Chondrocyte (in vitro differentiated cells): ENCODE measurements around the gene LRRC31. TPM values are rescaled to one million over a fixed set of nuclear protein-coding genes. Genes with fewer than 3 reads are reported as not detected.

ENCODE experiments used
- DNase-seq: peaks from one replicate; pipeline ENCODE4 v3.0.0; 2021; ENCODE audit warnings: mixed read lengths, low spot score
- H3K27ac Mint-ChIP-seq: one replicate; pipeline ENCODE4 v1.8.0; 2021; ENCODE audit warnings: mild to moderate bottlenecking, moderate library complexity, mixed read lengths; ENCODE audit not compliant: unreplicated experiment
- H3K27me3 Mint-ChIP-seq: 2 replicates; pipeline ENCODE4 v1.8.0; 2021; ENCODE audit warnings: low read depth, mixed read lengths
- H3K36me3 Mint-ChIP-seq: 2 replicates; pipeline ENCODE4 v1.8.0; 2021; ENCODE audit warnings: low read depth, mixed read lengths
- H3K4me1 Mint-ChIP-seq: 2 replicates; pipeline ENCODE4 v1.8.0; 2021; ENCODE audit warnings: low read depth, mild to moderate bottlenecking, mixed read lengths
- H3K4me3 Mint-ChIP-seq: one replicate; pipeline ENCODE4 v1.8.0; 2021; ENCODE audit warnings: mild to moderate bottlenecking, moderate library complexity, mixed read lengths; ENCODE audit not compliant: unreplicated experiment
- H3K9me3 Mint-ChIP-seq: 2 replicates; pipeline ENCODE4 v1.8.0; 2021; ENCODE audit warnings: low read depth, mixed read lengths
- total RNA-seq: library from RNA; stranded (reverse); gene quantifications from 3 replicates; pipeline ENCODE4 v1.2.1, GENCODE V29; 2021
- TF ChIP-seq, protein P1 (sequence below): fragments of 200-600 bp; sonication (generic); IDR thresholded peaks from 2 replicates; pipeline ENCODE4 v1.5.0; 2021; ENCODE audit warnings: antibody characterized with exemption, mild to moderate bottlenecking, moderate library complexity

Gene LRRC31
- total RNA-seq, 1 donor from 2014 or later = not detected

- Mint-ChIP-seq H3K4me3 (no peak overlapping the region), H3K4me1 (peaks cover 5% of the 10 kb centered on the region), H3K27me3 (no peaks in the 10 kb centered on the region), H3K9me3 (no peaks in the 10 kb centered on the region), H3K27ac (no peak overlapping the region), H3K36me3 (no peaks in the 10 kb centered on the region)
- TF ChIP-seq, protein P1, sequence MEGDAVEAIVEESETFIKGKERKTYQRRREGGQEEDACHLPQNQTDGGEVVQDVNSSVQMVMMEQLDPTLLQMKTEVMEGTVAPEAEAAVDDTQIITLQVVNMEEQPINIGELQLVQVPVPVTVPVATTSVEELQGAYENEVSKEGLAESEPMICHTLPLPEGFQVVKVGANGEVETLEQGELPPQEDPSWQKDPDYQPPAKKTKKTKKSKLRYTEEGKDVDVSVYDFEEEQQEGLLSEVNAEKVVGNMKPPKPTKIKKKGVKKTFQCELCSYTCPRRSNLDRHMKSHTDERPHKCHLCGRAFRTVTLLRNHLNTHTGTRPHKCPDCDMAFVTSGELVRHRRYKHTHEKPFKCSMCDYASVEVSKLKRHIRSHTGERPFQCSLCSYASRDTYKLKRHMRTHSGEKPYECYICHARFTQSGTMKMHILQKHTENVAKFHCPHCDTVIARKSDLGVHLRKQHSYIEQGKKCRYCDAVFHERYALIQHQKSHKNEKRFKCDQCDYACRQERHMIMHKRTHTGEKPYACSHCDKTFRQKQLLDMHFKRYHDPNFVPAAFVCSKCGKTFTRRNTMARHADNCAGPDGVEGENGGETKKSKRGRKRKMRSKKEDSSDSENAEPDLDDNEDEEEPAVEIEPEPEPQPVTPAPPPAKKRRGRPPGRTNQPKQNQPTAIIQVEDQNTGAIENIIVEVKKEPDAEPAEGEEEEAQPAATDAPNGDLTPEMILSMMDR = no peak
- no peak for DNase-seq
These were observed 9.3 kb upstream of the LRRC31 start for GRCh38 chr3:169879013-169879557.

DNA sequence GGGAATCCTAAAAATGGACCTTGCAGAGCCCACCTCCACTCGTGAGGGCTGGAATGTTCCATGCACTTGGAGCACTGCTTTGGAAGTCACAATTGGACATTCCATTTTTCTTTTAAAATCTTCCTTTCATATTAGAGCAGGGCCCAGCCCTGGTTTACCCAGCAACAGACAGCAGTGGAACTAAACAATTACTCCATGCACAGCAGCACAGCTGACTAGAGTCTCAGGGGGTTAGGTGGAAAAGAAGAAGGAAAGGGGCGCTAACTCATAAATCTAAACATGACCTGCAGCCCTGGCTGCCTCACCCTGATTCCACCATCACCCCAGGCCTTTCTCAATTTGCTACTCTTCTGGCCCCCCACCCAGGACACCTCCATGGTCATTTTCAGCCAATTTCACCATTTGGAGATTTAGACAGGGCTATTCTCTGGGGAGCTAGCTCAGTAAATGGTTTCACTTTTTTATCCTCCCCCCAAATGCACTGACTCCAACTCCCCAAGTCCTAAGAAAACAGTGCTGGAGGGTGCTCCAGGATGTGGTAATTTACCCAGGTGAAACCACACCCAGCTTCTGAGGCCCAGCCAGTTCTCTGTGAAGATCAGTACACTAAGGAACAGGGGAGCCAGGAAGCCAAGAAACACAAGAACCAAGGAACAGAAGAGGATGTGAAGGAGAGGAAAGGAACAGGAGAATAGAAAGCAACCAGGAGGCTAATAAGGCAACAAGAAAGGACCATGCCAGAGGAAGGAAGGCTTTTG lies 1.6 kb upstream of the LRRC31 start:
- H3K9me3 Mint-ChIP-seq = no peaks in the 10 kb centered on the region
- no peaks in the 10 kb centered on the region for H3K36me3 Mint-ChIP-seq
- H3K27ac Mint-ChIP-seq = no peak overlapping the region
- TF ChIP-seq, protein P1 = no peak
- H3K4me3 Mint-ChIP-seq = no peak overlapping the region
- DNase-seq = no peak
- no peaks in the 10 kb centered on the region for H3K27me3 Mint-ChIP-seq
- peaks cover 19% of the 10 kb centered on the region for H3K4me1 Mint-ChIP-seq

DNA sequence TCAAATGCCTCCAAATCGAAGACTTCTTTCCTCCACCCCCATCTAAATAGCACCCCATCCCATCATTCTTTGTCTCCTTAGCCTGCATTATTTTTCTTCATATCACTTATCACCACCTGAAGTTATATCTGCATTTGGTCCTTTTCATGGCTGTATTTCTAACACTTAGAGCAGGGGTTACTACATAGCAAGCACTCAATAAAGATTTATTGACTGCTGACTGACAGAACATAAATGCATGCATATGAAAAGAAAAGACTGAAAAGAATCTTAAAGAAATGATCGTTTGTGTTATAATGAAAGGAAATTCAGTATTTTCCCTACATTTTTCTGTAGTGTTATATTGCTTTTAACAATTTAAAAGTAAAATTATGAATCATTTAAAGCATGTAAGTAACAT lies 1.4 kb downstream of the LRRC31 start:
- H3K4me3 Mint-ChIP-seq = no peak overlapping the region
- H3K9me3 Mint-ChIP-seq = no peaks in the 10 kb centered on the region
- H3K4me1 Mint-ChIP-seq = peaks cover 25% of the 10 kb centered on the region
- no peak overlapping the region for H3K27ac Mint-ChIP-seq
- TF ChIP-seq, protein P1 = no peak
- no peaks in the 10 kb centered on the region for H3K36me3 Mint-ChIP-seq
- H3K27me3 Mint-ChIP-seq = peaks cover 1% of the 10 kb centered on the region
- DNase-seq = no peak

GRCh38 chr3:169867584-169868210 lies 2.0 kb downstream of the LRRC31 start:
- H3K27me3 Mint-ChIP-seq = peaks cover 1% of the 10 kb centered on the region
- H3K27ac Mint-ChIP-seq = no peak overlapping the region
- TF ChIP-seq, protein P1 = no peak
- no peaks in the 10 kb centered on the region for H3K36me3 Mint-ChIP-seq
- no peaks in the 10 kb centered on the region for H3K9me3 Mint-ChIP-seq
- no peak for DNase-seq
- H3K4me1 Mint-ChIP-seq = peaks cover 25% of the 10 kb centered on the region
- no peak overlapping the region for H3K4me3 Mint-ChIP-seq

DNA sequence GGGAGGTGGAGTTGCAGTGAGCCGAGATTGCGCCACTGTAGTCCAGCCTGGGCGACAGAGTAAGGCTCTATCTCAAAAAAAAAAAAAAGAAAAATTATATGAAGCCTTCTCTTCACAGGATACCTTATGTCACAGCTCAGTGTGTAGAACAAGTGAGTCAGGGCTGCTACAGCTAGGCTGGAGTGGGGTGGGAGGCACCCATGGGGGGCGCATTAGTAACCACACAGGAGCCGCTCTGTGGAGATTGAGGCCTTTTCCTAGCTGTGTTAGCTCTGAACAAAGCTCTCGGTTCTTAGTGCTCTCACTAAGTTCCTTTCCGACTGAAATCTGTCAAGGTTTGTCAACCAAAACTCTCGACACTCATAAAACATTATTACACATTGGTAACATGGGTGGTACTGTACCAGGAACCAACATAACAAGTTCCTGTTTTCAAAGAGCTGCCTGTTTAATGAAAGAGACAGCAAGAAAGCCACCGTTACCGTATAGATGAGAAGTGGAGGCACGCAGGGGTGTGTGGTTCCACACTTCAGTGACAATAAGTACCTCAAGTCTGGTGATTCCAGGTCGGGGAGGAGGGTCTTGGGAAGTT lies 4.5 kb downstream of the LRRC31 start:
- TF ChIP-seq, protein P1 = no peak
- H3K4me1 Mint-ChIP-seq = peaks cover 14% of the 10 kb centered on the region
- no peaks in the 10 kb centered on the region for H3K9me3 Mint-ChIP-seq
- H3K27me3 Mint-ChIP-seq = peaks cover 1% of the 10 kb centered on the region
- DNase-seq = no peak
- H3K4me3 Mint-ChIP-seq = no peak overlapping the region
- H3K36me3 Mint-ChIP-seq = no peaks in the 10 kb centered on the region
- no peak overlapping the region for H3K27ac Mint-ChIP-seq
